ENCODE results near the gene KIF3B.

The KIF3B gene

GRCh38 chr20:32357375-32357868 is 80.0 kb downstream of the KIF3B start:
- peak overlapping the region; percentile 83 for H3K9ac ChIP-seq (ENCODE audit: insufficient read length, low read depth)
- no peaks in the 10 kb centered on the region for H3K4me1 ChIP-seq (ENCODE audit: insufficient read depth, insufficient read length)
- TF ChIP-seq ZNF274 (IDR thresholded peaks at IDR 0.05; ENCODE audit: low read depth, low read length) (no peak), SUZ12 (IDR thresholded peaks at IDR 0.05; ENCODE audit: extremely low read depth, insufficient read depth, insufficient read length) (no peak), YY1 (IDR thresholded peaks at IDR 0.05; ENCODE audit: insufficient read depth, insufficient read length) (no peak)
- DNase-seq (ENCODE audit: low read depth, low spot score) = no peak
- H3K9me3 ChIP-seq (ENCODE audit: insufficient read depth, low read length) = no peaks in the 10 kb centered on the region
- peaks cover 19% of the 10 kb centered on the region for H3K27me3 ChIP-seq (ENCODE audit: insufficient read depth, insufficient read length)
- H3K36me3 ChIP-seq (ENCODE audit: insufficient read depth, insufficient read length, low read length) = peaks cover 3% of the 10 kb centered on the region
- peak overlapping the region; percentile 73 for H3K4me3 ChIP-seq (ENCODE audit: insufficient read length, low read depth)

GRCh38 chr20:32357869-32358631 is 80.6 kb downstream of the KIF3B start, which contains the start of gene ASXL1:
Gene ASXL1 (plus strand): TSS chr20:32358331. CDS start chr20:32358776, 445 bp downstream.
- Histone ChIP-seq H3K4me1 (ENCODE audit: insufficient read depth, insufficient read length) (no peaks in the 10 kb centered on the region), H3K27me3 (ENCODE audit: insufficient read depth, insufficient read length) (peaks cover 19% of the 10 kb centered on the region)

GRCh38 chr20:32358632-32358882 is 81.1 kb downstream of the KIF3B start:
- no peaks in the 10 kb centered on the region for H3K4me1 ChIP-seq (ENCODE audit: insufficient read depth, insufficient read length)

More at GRCh38 chr20:32357869-32358631, 80.6 kb downstream of the KIF3B start, which contains the start of gene ASXL1:
- Histone ChIP-seq H3K9ac (ENCODE audit: insufficient read length, low read depth) (peak within 1 kb of the TSS; percentile 85), H3K4me3 (ENCODE audit: insufficient read length, low read depth) (peak within 1 kb of the TSS; percentile 73), H3K36me3 (ENCODE audit: insufficient read depth, insufficient read length, low read length) (peaks cover 3% of the 10 kb centered on the region), H3K9me3 (ENCODE audit: insufficient read depth, low read length) (no peaks in the 10 kb centered on the region)
- DNase-seq (ENCODE audit: low read depth, low spot score) = peak; percentile 94
- TF ChIP-seq YY1 (IDR thresholded peaks at IDR 0.05; ENCODE audit: insufficient read depth, insufficient read length) (peak; percentile 82), SUZ12 (IDR thresholded peaks at IDR 0.05; ENCODE audit: extremely low read depth, insufficient read depth, insufficient read length) (no peak)

GRCh38 chr20:32358883-32359632 is 81.6 kb downstream of the KIF3B start:
- DNase-seq (ENCODE audit: low read depth, low spot score) = peak; percentile 67
- peaks cover 23% of the 10 kb centered on the region for H3K27me3 ChIP-seq (ENCODE audit: insufficient read depth, insufficient read length)

More at GRCh38 chr20:32358632-32358882, 81.1 kb downstream of the KIF3B start:
- no peak overlapping the region for H3K9ac ChIP-seq (ENCODE audit: insufficient read length, low read depth)
- TF ChIP-seq ZNF274 (IDR thresholded peaks at IDR 0.05; ENCODE audit: low read depth, low read length) (no peak), YY1 (IDR thresholded peaks at IDR 0.05; ENCODE audit: insufficient read depth, insufficient read length) (no peak), SUZ12 (IDR thresholded peaks at IDR 0.05; ENCODE audit: extremely low read depth, insufficient read depth, insufficient read length) (no peak)
- peaks cover 3% of the 10 kb centered on the region for H3K36me3 ChIP-seq (ENCODE audit: insufficient read depth, insufficient read length, low read length)
- H3K4me3 ChIP-seq (ENCODE audit: insufficient read length, low read depth) = peak overlapping the region; percentile 71
- DNase-seq (ENCODE audit: low read depth, low spot score) = no peak
- H3K27me3 ChIP-seq (ENCODE audit: insufficient read depth, insufficient read length) = peaks cover 20% of the 10 kb centered on the region
- no peaks in the 10 kb centered on the region for H3K9me3 ChIP-seq (ENCODE audit: insufficient read depth, low read length)

GRCh38 chr20:32359633-32360332 is 82.3 kb downstream of the KIF3B start:
- Histone ChIP-seq H3K9ac (ENCODE audit: insufficient read length, low read depth) (peak overlapping the region; percentile 79), H3K9me3 (ENCODE audit: insufficient read depth, low read length) (no peaks in the 10 kb centered on the region), H3K4me3 (ENCODE audit: insufficient read length, low read depth) (peak overlapping the region; percentile 71), H3K27me3 (ENCODE audit: insufficient read depth, insufficient read length) (peaks cover 23% of the 10 kb centered on the region), H3K36me3 (ENCODE audit: insufficient read depth, insufficient read length, low read length) (peaks cover 3% of the 10 kb centered on the region), H3K4me1 (ENCODE audit: insufficient read depth, insufficient read length) (no peaks in the 10 kb centered on the region)
- no peak for TF ChIP-seq ZNF274 (IDR thresholded peaks at IDR 0.05; ENCODE audit: low read depth, low read length)
- no peak for TF ChIP-seq YY1 (IDR thresholded peaks at IDR 0.05; ENCODE audit: insufficient read depth, insufficient read length)
- no peak for TF ChIP-seq SUZ12 (IDR thresholded peaks at IDR 0.05; ENCODE audit: extremely low read depth, insufficient read depth, insufficient read length)
- DNase-seq (ENCODE audit: low read depth, low spot score) = no peak

More at GRCh38 chr20:32358883-32359632, 81.6 kb downstream of the KIF3B start:
- H3K4me1 ChIP-seq (ENCODE audit: insufficient read depth, insufficient read length) = no peaks in the 10 kb centered on the region
- TF ChIP-seq SUZ12 (IDR thresholded peaks at IDR 0.05; ENCODE audit: extremely low read depth, insufficient read depth, insufficient read length) = no peak
- TF ChIP-seq YY1 (IDR thresholded peaks at IDR 0.05; ENCODE audit: insufficient read depth, insufficient read length) = no peak
- no peak for TF ChIP-seq ZNF274 (IDR thresholded peaks at IDR 0.05; ENCODE audit: low read depth, low read length)
- peak overlapping the region; percentile 79 for H3K9ac ChIP-seq (ENCODE audit: insufficient read length, low read depth)
- H3K4me3 ChIP-seq (ENCODE audit: insufficient read length, low read depth) = peak overlapping the region; percentile 71
- H3K9me3 ChIP-seq (ENCODE audit: insufficient read depth, low read length) = no peaks in the 10 kb centered on the region
- peaks cover 3% of the 10 kb centered on the region for H3K36me3 ChIP-seq (ENCODE audit: insufficient read depth, insufficient read length, low read length)

- no peaks in the 10 kb centered on the region for H3K9me3 ChIP-seq (ENCODE audit: insufficient read depth, low read length)
- H3K4me1 ChIP-seq (ENCODE audit: insufficient read depth, insufficient read length) = no peaks in the 10 kb centered on the region
- H3K9ac ChIP-seq (ENCODE audit: insufficient read length, low read depth) = no peak overlapping the region
- TF ChIP-seq ZNF274 (IDR thresholded peaks at IDR 0.05; ENCODE audit: low read depth, low read length) (no peak), SUZ12 (IDR thresholded peaks at IDR 0.05; ENCODE audit: extremely low read depth, insufficient read depth, insufficient read length) (no peak), YY1 (IDR thresholded peaks at IDR 0.05; ENCODE audit: insufficient read depth, insufficient read length) (no peak)
- no peak overlapping the region for H3K4me3 ChIP-seq (ENCODE audit: insufficient read length, low read depth)
- no peak for DNase-seq (ENCODE audit: low read depth, low spot score)
- H3K27me3 ChIP-seq (ENCODE audit: insufficient read depth, insufficient read length) = peaks cover 23% of the 10 kb centered on the region
- peaks cover 3% of the 10 kb centered on the region for H3K36me3 ChIP-seq (ENCODE audit: insufficient read depth, insufficient read length, low read length)
These were observed 82.8 kb downstream of the KIF3B start for GRCh38 chr20:32360333-32360634.

Measured in NT2/D1 (cell line).